T-cell (primary cell): ENCODE measurements around the gene BMPR1B. TPM values are rescaled to one million over a fixed set of nuclear protein-coding genes. Genes with fewer than 3 reads are reported as not detected.

Experiments
- ATAC-seq, 4 experiments: fragments of 200-7000 bp in 3 of 4; fragments of 150-1000 bp in 1 of 4; cut with Tn5 transposase; replicated peaks in 1 of 4; 1 replicate in 3 of 4; 2 replicates in 1 of 4; pipeline ENCODE4 v1.10.0; 2021; ENCODE audit warnings: moderate library complexity in 3 of 4, mild to moderate bottlenecking in 2 of 4, moderate number of reproducible peaks in 1 of 4
- CTCF ChIA-PET, 2 donors: fragments of 300-600 bp; sonication (Branson Sonifier 250); formaldehyde crosslinking; loops; one replicate each; lab custom pipeline; 2022; ENCODE audit warnings: antibody characterized with exemption in 2 of 2; lab: Charles Lee
- POLR2A ChIA-PET, 2 donors: fragments of 300-600 bp; sonication (Branson Sonifier 250); formaldehyde crosslinking; loops; one replicate each; lab custom pipeline; 2022; ENCODE audit warnings: antibody characterized with exemption in 2 of 2; lab: Charles Lee
- DNase-seq, 35 experiments: peaks; one replicate each; pipeline versions ENCODE4 v3.0.0 to v3.0.0-alpha.2; 2013 to 2023
- H3K27ac ChIP-seq: one replicate; pipeline ENCODE4 v1.5.1; 2013; ENCODE audit warnings: low read length
- H3K27me3 ChIP-seq, 2 experiments: replicated peaks in 1 of 2; 1 replicate in 1 of 2; 2 replicates in 1 of 2; pipeline versions ENCODE4 v1.6.1 to v1.7.0; 2013; ENCODE audit warnings: low read length in 1 of 2, mixed read lengths in 1 of 2; ENCODE audit not compliant: control insufficient read depth in 2 of 2, insufficient read depth in 2 of 2; ENCODE audit errors: extremely low read depth in 1 of 2
- H3K36me3 ChIP-seq, 2 donors: 1 replicate in 1 of 2; 2 replicates in 1 of 2; pipeline versions ENCODE4 v1.6.1 to v1.7.0; 2013; ENCODE audit warnings: low read length in 1 of 2; ENCODE audit not compliant: control insufficient read depth in 2 of 2, insufficient read depth in 1 of 2; ENCODE audit errors: extremely low read depth in 1 of 2
- H3K4me1 ChIP-seq, 2 experiments: 1 replicate in 1 of 2; 2 replicates in 1 of 2; pipeline versions ENCODE4 v1.6.1 to v1.7.0; 2013; ENCODE audit warnings: low read length in 2 of 2, mixed read lengths in 1 of 2; ENCODE audit not compliant: insufficient read depth in 2 of 2, control insufficient read depth in 1 of 2; ENCODE audit errors: extremely low read depth in 1 of 2
- H3K4me3 ChIP-seq, 2 donors: 1 replicate in 1 of 2; 2 replicates in 1 of 2; pipeline versions ENCODE4 v1.5.1 to v1.7.0; 2013; ENCODE audit warnings: mild to moderate bottlenecking in 2 of 2, low read length in 1 of 2, moderate library complexity in 1 of 2; ENCODE audit not compliant: control insufficient read depth in 1 of 2; ENCODE audit errors: extremely low read depth in 1 of 2
- H3K9me3 ChIP-seq: 2 replicates; pipeline ENCODE4 v1.7.0; 2013
- H3K27ac Mint-ChIP-seq, 2 donors: one replicate each; pipeline ENCODE4 v1.8.0; 2020 to 2021; ENCODE audit warnings: mild to moderate bottlenecking in 2 of 2, mixed read lengths in 2 of 2
- H3K27me3 Mint-ChIP-seq, 2 donors: one replicate each; pipeline ENCODE4 v1.8.0; 2021 to 2022; ENCODE audit warnings: mixed read lengths in 2 of 2
- H3K36me3 Mint-ChIP-seq: one replicate; pipeline ENCODE4 v1.8.0; 2021; ENCODE audit warnings: mixed read lengths
- H3K4me1 Mint-ChIP-seq, 3 donors: one replicate each; pipeline ENCODE4 v1.8.0; 2020 to 2022; ENCODE audit warnings: mixed read lengths in 3 of 3, mild to moderate bottlenecking in 1 of 3
- H3K4me3 Mint-ChIP-seq, 3 donors: one replicate each; pipeline ENCODE4 v1.8.0; 2020 to 2022; ENCODE audit warnings: mild to moderate bottlenecking in 3 of 3, mixed read lengths in 3 of 3, moderate library complexity in 3 of 3
- H3K9me3 Mint-ChIP-seq, 3 donors: one replicate each; pipeline ENCODE4 v1.8.0; 2020 to 2022; ENCODE audit warnings: mixed read lengths in 3 of 3
- WGBS: methylation state at CpG from one replicate; pipeline ENCODE4 v1.1.5; 2013; ENCODE audit warnings: missing lambda C conversion rate; ENCODE audit not compliant: insufficient coverage; 5-methylcytosine and 5-hydroxymethylcytosine counted together
- total RNA-seq, 35 experiments: library from RNA in 6 of 35; stranded (reverse) in 6 of 35; fragments of 120-200 nt in 1 of 35; gene quantifications; one replicate each; pipeline versions ENCODE4 v1.2.1 to v1.2.4 and lab custom pipeline; 2013 to 2026

The BMPR1B gene
- total RNA-seq, 5 donors from 2014 or later (not counting 1 experiment from before 2014, with no cell fraction given), result 0.09 to 0.36 (median 0.28) TPM; not detected in 2

- Mint-ChIP-seq H3K27me3 (peaks cover 0 to 4% of the 10 kb centered on the region in 2 donors), H3K4me3 (no peak overlapping the region)
- no peak for ATAC-seq
Observed at GRCh38 chr4:94957030-94957429, 199.3 kb downstream of the BMPR1B start.

GRCh38 chr4:94959307-94959706, 201.6 kb downstream of the BMPR1B start:
- H3K4me1 Mint-ChIP-seq, result no peaks in the 10 kb centered on the region
- no peak overlapping the region for H3K27ac Mint-ChIP-seq
- no peaks in the 10 kb centered on the region for H3K36me3 Mint-ChIP-seq
- no peak overlapping the region for H3K4me3 Mint-ChIP-seq
- H3K9me3 Mint-ChIP-seq, result peaks cover under 1 to 12% (median 7%) of the 10 kb centered on the region in 3 donors
- Histone ChIP-seq H3K9me3 (no peaks in the 10 kb centered on the region), H3K4me1 (no peaks in the 10 kb centered on the region), H3K4me3 (no peak overlapping the region), H3K36me3 (no peaks in the 10 kb centered on the region), H3K27me3 (no peaks in the 10 kb centered on the region), H3K27ac (no peak overlapping the region)
- ATAC-seq, result no peak
- POLR2A ChIA-PET, result no interaction called here
- CTCF ChIA-PET, result no interaction called here
- WGBS, result no CpG with 5 or more reads among the region's 1 CpG
- no peak for DNase-seq
- H3K27me3 Mint-ChIP-seq, result peaks cover 0 to 4% of the 10 kb centered on the region in 2 donors

More at GRCh38 chr4:94957030-94957429, 199.3 kb downstream of the BMPR1B start:
- Histone ChIP-seq H3K4me3 (no peak overlapping the region), H3K27ac (no peak overlapping the region), H3K9me3 (no peaks in the 10 kb centered on the region), H3K36me3 (no peaks in the 10 kb centered on the region), H3K4me1 (no peaks in the 10 kb centered on the region), H3K27me3 (no peaks in the 10 kb centered on the region)
- H3K4me1 Mint-ChIP-seq, result no peaks in the 10 kb centered on the region
- H3K9me3 Mint-ChIP-seq, result peaks cover 0 to 11% (median 2%) of the 10 kb centered on the region in 3 donors
- no peak for DNase-seq
- ChIA-PET CTCF (no interaction called here), POLR2A (interaction anchor here in 1 of 2 donors (0.7 kb wide), 1 partner anchor 16 kb away, joined by 13 read pairs; no protein-coding TSS in a partner anchor)
- no CpG with 5 or more reads among the region's 3 CpGs for WGBS
- H3K36me3 Mint-ChIP-seq, result no peaks in the 10 kb centered on the region
- H3K27ac Mint-ChIP-seq, result no peak overlapping the region

GRCh38 chr4:94960708-94961107, 203.0 kb downstream of the BMPR1B start:
- H3K27me3 Mint-ChIP-seq, result no peaks in the 10 kb centered on the region
- POLR2A ChIA-PET, result no interaction called here
- Histone ChIP-seq H3K27ac (no peak overlapping the region), H3K4me1 (no peaks in the 10 kb centered on the region), H3K9me3 (no peaks in the 10 kb centered on the region), H3K4me3 (no peak overlapping the region), H3K36me3 (no peaks in the 10 kb centered on the region), H3K27me3 (no peaks in the 10 kb centered on the region)
- H3K4me3 Mint-ChIP-seq, result no peak overlapping the region
- no CpG with 5 or more reads among the region's 1 CpG for WGBS
- no peak overlapping the region for H3K27ac Mint-ChIP-seq
- CTCF ChIA-PET, result no interaction called here
- DNase-seq, result no peak
- ATAC-seq, result no peak
- H3K4me1 Mint-ChIP-seq, result no peaks in the 10 kb centered on the region
- no peaks in the 10 kb centered on the region for H3K36me3 Mint-ChIP-seq
- H3K9me3 Mint-ChIP-seq, result peaks cover 0 to 12% (median 7%) of the 10 kb centered on the region in 3 donors

GRCh38 chr4:94961420-94961819, 203.7 kb downstream of the BMPR1B start:
- no peak for DNase-seq
- H3K9me3 Mint-ChIP-seq, result peaks cover 0 to 12% (median 7%) of the 10 kb centered on the region in 3 donors
- Histone ChIP-seq H3K27ac (no peak overlapping the region), H3K9me3 (no peaks in the 10 kb centered on the region), H3K27me3 (no peaks in the 10 kb centered on the region), H3K36me3 (no peaks in the 10 kb centered on the region), H3K4me3 (no peak overlapping the region), H3K4me1 (no peaks in the 10 kb centered on the region)
- no peak overlapping the region for H3K4me3 Mint-ChIP-seq
- no peak for ATAC-seq
- ChIA-PET CTCF (no interaction called here), POLR2A (no interaction called here)
- no peaks in the 10 kb centered on the region for H3K27me3 Mint-ChIP-seq
- no peak overlapping the region for H3K27ac Mint-ChIP-seq
- H3K4me1 Mint-ChIP-seq, result no peaks in the 10 kb centered on the region
- no CpG with 5 or more reads among the region's 2 CpGs for WGBS
- H3K36me3 Mint-ChIP-seq, result no peaks in the 10 kb centered on the region

- H3K27ac ChIP-seq, result no peak overlapping the region
- ATAC-seq (no peak), DNase-seq (no peak)
- ChIA-PET POLR2A (no interaction called here), CTCF (no interaction called here)
- Mint-ChIP-seq H3K27ac (no peak overlapping the region), H3K36me3 (no peaks in the 10 kb centered on the region), H3K27me3 (no peaks in the 10 kb centered on the region), H3K9me3 (peaks cover 0 to 12% (median 7%) of the 10 kb centered on the region in 3 donors), H3K4me1 (no peaks in the 10 kb centered on the region), H3K4me3 (no peak overlapping the region)
- no peaks in the 10 kb centered on the region for H3K9me3 ChIP-seq
- H3K27me3 ChIP-seq, result no peaks in the 10 kb centered on the region
- no peaks in the 10 kb centered on the region for H3K4me1 ChIP-seq
- no peak overlapping the region for H3K4me3 ChIP-seq
- no peaks in the 10 kb centered on the region for H3K36me3 ChIP-seq
Observed at GRCh38 chr4:94962484-94962883, 204.7 kb downstream of the BMPR1B start.

- no peaks in the 10 kb centered on the region for H3K27me3 Mint-ChIP-seq
- ChIA-PET POLR2A (no interaction called here), CTCF (no interaction called here)
- H3K4me1 Mint-ChIP-seq, result no peaks in the 10 kb centered on the region
- no peak overlapping the region for H3K4me3 Mint-ChIP-seq
- no peaks in the 10 kb centered on the region for H3K9me3 ChIP-seq
- no peak overlapping the region for H3K27ac ChIP-seq
- no peaks in the 10 kb centered on the region for H3K27me3 ChIP-seq
- H3K9me3 Mint-ChIP-seq, result peaks cover 0 to 12% (median 7%) of the 10 kb centered on the region in 3 donors
- no peak for ATAC-seq
- H3K4me3 ChIP-seq, result no peak overlapping the region
- no peak for DNase-seq
- H3K36me3 Mint-ChIP-seq, result no peaks in the 10 kb centered on the region
- H3K27ac Mint-ChIP-seq, result no peak overlapping the region
- H3K4me1 ChIP-seq, result no peaks in the 10 kb centered on the region
- H3K36me3 ChIP-seq, result no peaks in the 10 kb centered on the region
Observed at GRCh38 chr4:94965852-94966251, 208.1 kb downstream of the BMPR1B start.

GRCh38 chr4:94968493-94968892, 210.7 kb downstream of the BMPR1B start:
- WGBS, result 100% methylated on average over 1 of the region's 4 CpGs

More at GRCh38 chr4:94968493-94968892, 210.7 kb downstream of the BMPR1B start:
- H3K27ac Mint-ChIP-seq, result no peak overlapping the region
- Histone ChIP-seq H3K9me3 (no peaks in the 10 kb centered on the region), H3K4me3 (no peak overlapping the region), H3K4me1 (no peaks in the 10 kb centered on the region), H3K27ac (no peak overlapping the region), H3K36me3 (no peaks in the 10 kb centered on the region), H3K27me3 (peaks cover 0 to 5% of the 10 kb centered on the region in 2 experiments)
- no peaks in the 10 kb centered on the region for H3K36me3 Mint-ChIP-seq
- H3K9me3 Mint-ChIP-seq, result peaks cover 0 to 2% (median 0%) of the 10 kb centered on the region in 3 donors
- no peaks in the 10 kb centered on the region for H3K4me1 Mint-ChIP-seq
- no peaks in the 10 kb centered on the region for H3K27me3 Mint-ChIP-seq
- ATAC-seq (no peak), DNase-seq (no peak)
- CTCF ChIA-PET, result no interaction called here
- POLR2A ChIA-PET, result no interaction called here
- no peak overlapping the region for H3K4me3 Mint-ChIP-seq
